Measurements from ENCODE around the gene ST8SIA1. TPM values are rescaled to one million over a fixed set of nuclear protein-coding genes. Genes with fewer than 3 reads are reported as not detected.

The ST8SIA1 gene
- total and polyA plus RNA-seq, 2 of the 8 experiments (the other 6 are each of a cell fraction or from before 2014, with no cell fraction given): 1.9 to 4.4 TPM

- TF ChIP-seq PHF8 (conservative IDR thresholded peaks at IDR 0.05; ENCODE audit: low read depth, low read length) (no peak), RXRA (IDR thresholded peaks at IDR 0.05; ENCODE audit: insufficient read depth, low read depth, low read length) (no peak), RBBP5 (IDR thresholded peaks at IDR 0.05; ENCODE audit: borderline replicate concordance, low read depth, low read length) (no peak)
Measured at GRCh38 chr12:22306311-22306710, 28.2 kb downstream of the ST8SIA1 start (continued).
